ENCODE data around the gene MAP4K3. TPM values are rescaled to one million over a fixed set of nuclear protein-coding genes. Genes with fewer than 3 reads are reported as not detected.
"Not testable (repeated sequence)": the region's sequence is repeated elsewhere in the genome, so short reads cannot be mapped to it uniquely, and the experiment has no call there.

The MAP4K3 gene
- total RNA-seq, 4 donors from 2014 or later, result 39.6 to 72.5 (median 53.8) TPM

- Histone ChIP-seq H3K27ac (replicated peaks in 1 of 4) (no peak overlapping the region), H3K27me3 (no peaks in the 10 kb centered on the region), H3K9me3 (no peaks in the 10 kb centered on the region), H3K4me1 (peaks cover 0 to 7% (median 3%) of the 10 kb centered on the region in 4 donors), H3K4me3 (no peak overlapping the region), H3K36me3 (peaks cover 0 to 18% (median 2%) of the 10 kb centered on the region in 4 donors)
- intact Hi-C loops (cut with DNase I), result no loop called here
- no peak for DNase-seq (ENCODE audit: extremely low spot score)
- TF ChIP-seq EP300 (IDR thresholded peaks at IDR 0.05), result no peak
- TF ChIP-seq CTCF (IDR thresholded peaks at IDR 0.05), result no peak
- TF ChIP-seq POLR2A (IDR thresholded peaks at IDR 0.05; ENCODE audit: low read depth), result no peak
- TF ChIP-seq POLR2AphosphoS5 (IDR thresholded peaks at IDR 0.05), result no peak
Measured at GRCh38 chr2:39334529-39334928, 102.6 kb downstream of the MAP4K3 start.

- H3K36me3 ChIP-seq, result peaks cover 6 to 55% (median 30%) of the 10 kb centered on the region in 4 donors
Measured at GRCh38 chr2:39326644-39327043, 110.4 kb downstream of the MAP4K3 start.

GRCh38 chr2:39325966-39326365 lies 111.1 kb downstream of the MAP4K3 start:
- intact Hi-C loops (cut with DNase I), result no loop called here
- H3K9me3 ChIP-seq, result no peaks in the 10 kb centered on the region
- DNase-seq (ENCODE audit: extremely low spot score), result no peak
- WGBS, result 96% methylated on average over 1 of the region's 1 CpG
- H3K27me3 ChIP-seq, result no peaks in the 10 kb centered on the region
- no peak overlapping the region for H3K4me3 ChIP-seq
- peaks cover 0 to 6% (median 0%) of the 10 kb centered on the region in 4 donors for H3K4me1 ChIP-seq
- H3K36me3 ChIP-seq, result peaks cover 6 to 54% (median 27%) of the 10 kb centered on the region in 4 donors
- no peak overlapping the region for H3K27ac ChIP-seq (replicated peaks in 1 of 4)
- TF ChIP-seq EP300 (IDR thresholded peaks at IDR 0.05), result no peak

More at GRCh38 chr2:39326644-39327043, 110.4 kb downstream of the MAP4K3 start:
- Histone ChIP-seq H3K27ac (replicated peaks in 1 of 4) (no peak overlapping the region), H3K27me3 (no peaks in the 10 kb centered on the region), H3K4me1 (peaks cover 0 to 6% (median 0%) of the 10 kb centered on the region in 4 donors), H3K9me3 (no peaks in the 10 kb centered on the region), H3K4me3 (no peak overlapping the region)
- no peak for DNase-seq (ENCODE audit: extremely low spot score)
- intact Hi-C loops (cut with DNase I), result no loop called here
- WGBS, result 94% methylated on average over 5 of the region's 5 CpGs
- TF ChIP-seq POLR2AphosphoS5 (IDR thresholded peaks at IDR 0.05) (no peak), EP300 (IDR thresholded peaks at IDR 0.05) (no peak), POLR2A (IDR thresholded peaks at IDR 0.05; ENCODE audit: low read depth) (no peak), CTCF (IDR thresholded peaks at IDR 0.05) (no peak)

- H3K4me3 ChIP-seq; H3K27me3 ChIP-seq; H3K4me1 ChIP-seq; H3K27ac ChIP-seq (replicated peaks in 1 of 4); H3K9me3 ChIP-seq; intact Hi-C loops (cut with DNase I); DNase-seq (ENCODE audit: extremely low spot score): not testable (repeated sequence)
- 95% methylated on average over 16 of the region's 16 CpGs for WGBS
- H3K36me3 ChIP-seq, result peaks cover 0 to 48% (median 7%) of the 10 kb centered on the region in 4 donors
Measured at GRCh38 chr2:39321056-39322035, 115.7 kb downstream of the MAP4K3 start.

GRCh38 chr2:39320162-39320561 lies 116.9 kb downstream of the MAP4K3 start:
- Histone ChIP-seq H3K9me3 (no peaks in the 10 kb centered on the region), H3K36me3 (peaks cover 0 to 36% (median 2%) of the 10 kb centered on the region in 4 donors), H3K4me1 (no peaks in the 10 kb centered on the region), H3K27ac (replicated peaks in 1 of 4) (no peak overlapping the region), H3K27me3 (no peaks in the 10 kb centered on the region), H3K4me3 (no peak overlapping the region)
- TF ChIP-seq EP300 (IDR thresholded peaks at IDR 0.05), result no peak
- no peak for TF ChIP-seq POLR2AphosphoS5 (IDR thresholded peaks at IDR 0.05)
- no peak for DNase-seq (ENCODE audit: extremely low spot score)
- intact Hi-C loops (cut with DNase I), result no loop called here
- 96% methylated on average over 4 of the region's 4 CpGs for WGBS

GRCh38 chr2:39313575-39313974 lies 123.5 kb downstream of the MAP4K3 start:
- no peak overlapping the region for H3K27ac ChIP-seq (replicated peaks in 1 of 4)
- H3K4me3 ChIP-seq, result no peak overlapping the region
- DNase-seq (ENCODE audit: extremely low spot score), result no peak
- intact Hi-C loops (cut with DNase I), result no loop called here
- no peaks in the 10 kb centered on the region for H3K9me3 ChIP-seq
- no peaks in the 10 kb centered on the region for H3K27me3 ChIP-seq
- peaks cover 0 to 37% (median 28%) of the 10 kb centered on the region in 4 donors for H3K36me3 ChIP-seq
- 85% methylated on average over 4 of the region's 4 CpGs for WGBS
- TF ChIP-seq POLR2A (IDR thresholded peaks at IDR 0.05; ENCODE audit: low read depth) (no peak), POLR2AphosphoS5 (IDR thresholded peaks at IDR 0.05) (no peak), CTCF (IDR thresholded peaks at IDR 0.05) (no peak), EP300 (IDR thresholded peaks at IDR 0.05) (no peak)
- no peaks in the 10 kb centered on the region for H3K4me1 ChIP-seq

Measured in esophagus muscularis mucosa (tissue), 4 donors.